SU-DHL-6 (cell line): Measurements from ENCODE around the gene EMID1.

Source experiments
- EZH2phosphoT487 ChIP-seq: fragments of 200-600 bp; sonication (generic), shearing (Covaris generic); conservative IDR thresholded peaks from 2 replicates; pipeline ENCODE4 v1.6.1; 2018; ENCODE audit warnings: mild to moderate bottlenecking, antibody characterized with exemption, low read length, moderate library complexity, mixed read lengths
- TF ChIP-seq, protein P1 (sequence below): fragments of 200-600 bp; sonication (generic); IDR thresholded peaks from one replicate; pipeline ENCODE4 v1.5.1; 2017; ENCODE audit warnings: antibody characterized with exemption, mild to moderate bottlenecking, low read length, moderate library complexity; ENCODE audit not compliant: insufficient read depth, poor library complexity, severe bottlenecking

DNA sequence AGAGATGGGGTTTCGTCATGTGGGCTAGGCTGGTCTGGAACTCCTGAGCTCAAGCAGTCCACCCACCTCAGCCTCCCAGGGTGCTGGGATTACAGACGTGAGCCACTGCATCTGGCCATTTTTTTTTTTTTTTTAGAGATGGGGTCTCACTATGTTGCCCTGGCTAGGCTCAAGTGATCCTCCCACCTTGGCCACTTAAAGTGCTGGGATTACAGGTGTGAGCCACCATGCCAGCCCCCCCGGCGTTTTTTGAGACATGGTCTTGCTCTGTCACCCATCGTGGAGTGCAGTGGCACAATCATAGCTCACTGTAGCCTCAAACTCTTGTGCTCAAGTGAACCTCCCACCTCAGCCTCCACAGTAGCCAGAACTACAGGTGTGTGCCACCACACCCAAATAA lies 45.6 kb downstream of the EMID1 start:
- TF ChIP-seq, protein P1, sequence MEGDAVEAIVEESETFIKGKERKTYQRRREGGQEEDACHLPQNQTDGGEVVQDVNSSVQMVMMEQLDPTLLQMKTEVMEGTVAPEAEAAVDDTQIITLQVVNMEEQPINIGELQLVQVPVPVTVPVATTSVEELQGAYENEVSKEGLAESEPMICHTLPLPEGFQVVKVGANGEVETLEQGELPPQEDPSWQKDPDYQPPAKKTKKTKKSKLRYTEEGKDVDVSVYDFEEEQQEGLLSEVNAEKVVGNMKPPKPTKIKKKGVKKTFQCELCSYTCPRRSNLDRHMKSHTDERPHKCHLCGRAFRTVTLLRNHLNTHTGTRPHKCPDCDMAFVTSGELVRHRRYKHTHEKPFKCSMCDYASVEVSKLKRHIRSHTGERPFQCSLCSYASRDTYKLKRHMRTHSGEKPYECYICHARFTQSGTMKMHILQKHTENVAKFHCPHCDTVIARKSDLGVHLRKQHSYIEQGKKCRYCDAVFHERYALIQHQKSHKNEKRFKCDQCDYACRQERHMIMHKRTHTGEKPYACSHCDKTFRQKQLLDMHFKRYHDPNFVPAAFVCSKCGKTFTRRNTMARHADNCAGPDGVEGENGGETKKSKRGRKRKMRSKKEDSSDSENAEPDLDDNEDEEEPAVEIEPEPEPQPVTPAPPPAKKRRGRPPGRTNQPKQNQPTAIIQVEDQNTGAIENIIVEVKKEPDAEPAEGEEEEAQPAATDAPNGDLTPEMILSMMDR, result no peak
- TF ChIP-seq EZH2phosphoT487, result no peak
